ENCODE measurements around the gene FUBP3.

FUBP3 gene

DNA sequence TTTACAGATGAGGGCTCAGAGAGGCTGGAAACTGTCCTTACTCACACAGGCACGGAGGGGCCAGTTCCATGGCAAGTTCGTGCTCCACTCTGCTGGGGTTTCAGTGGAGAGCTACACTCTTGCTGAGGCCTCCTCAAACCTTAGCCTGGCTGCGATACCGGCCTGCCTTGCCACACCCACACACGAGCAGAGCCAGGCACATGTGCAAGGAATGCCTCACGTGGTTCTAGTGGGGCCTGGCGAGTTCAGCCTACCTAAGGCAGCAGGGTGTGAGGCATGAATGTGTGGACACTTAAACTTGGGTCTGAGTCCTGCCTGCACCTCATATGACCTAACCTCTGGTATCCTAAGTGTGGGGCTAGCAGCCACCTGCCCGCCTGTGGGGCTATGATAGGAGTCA lies 63.5 kb downstream of the FUBP3 start:
- H3K9ac ChIP-seq (ENCODE audit: low read length): no peak overlapping the region
- no peak overlapping the region for H3K4me2 ChIP-seq (ENCODE audit: low read length)
- H3K79me2 ChIP-seq (ENCODE audit: low read length): no peaks in the 10 kb centered on the region
- no peak overlapping the region for H3K4me3 ChIP-seq (ENCODE audit: low read length)
- no peaks in the 10 kb centered on the region for H3K9me3 ChIP-seq (ENCODE audit: insufficient read depth, low read length)
- H3K27ac ChIP-seq (ENCODE audit: low read length): no peak overlapping the region
- H3K27me3 ChIP-seq (ENCODE audit: low read depth, low read length): no peaks in the 10 kb centered on the region
- TF ChIP-seq EZH2phosphoT487 (IDR thresholded peaks at IDR 0.05; ENCODE audit: low read depth) (no peak), CTCF (IDR thresholded peaks at IDR 0.05; ENCODE audit: low read depth, low read length) (no peak)
- H3K4me1 ChIP-seq (ENCODE audit: low read length): peaks cover 19% of the 10 kb centered on the region
- H2AFZ ChIP-seq (ENCODE audit: low read depth, low read length): no peak overlapping the region
- peaks cover 3% of the 10 kb centered on the region for H3K36me3 ChIP-seq (replicated peaks; ENCODE audit: low read depth, low read length)
- H4K20me1 ChIP-seq (ENCODE audit: insufficient read depth, low read length): no peaks in the 10 kb centered on the region

- H3K4me3 ChIP-seq (ENCODE audit: low read length): no peak overlapping the region
- no peaks in the 10 kb centered on the region for H3K4me1 ChIP-seq (ENCODE audit: low read length)
- no peaks in the 10 kb centered on the region for H3K9me3 ChIP-seq (ENCODE audit: insufficient read depth, low read length)
- H2AFZ ChIP-seq (ENCODE audit: low read depth, low read length): no peak overlapping the region
- no peaks in the 10 kb centered on the region for H3K79me2 ChIP-seq (ENCODE audit: low read length)
- H3K36me3 ChIP-seq (replicated peaks; ENCODE audit: low read depth, low read length): no peaks in the 10 kb centered on the region
- no peak overlapping the region for H3K27ac ChIP-seq (ENCODE audit: low read length)
- no peak overlapping the region for H3K4me2 ChIP-seq (ENCODE audit: low read length)
- H3K9ac ChIP-seq (ENCODE audit: low read length): no peak overlapping the region
- H3K27me3 ChIP-seq (ENCODE audit: low read depth, low read length): no peaks in the 10 kb centered on the region
- TF ChIP-seq EZH2phosphoT487 (IDR thresholded peaks at IDR 0.05; ENCODE audit: low read depth) (no peak), CTCF (IDR thresholded peaks at IDR 0.05; ENCODE audit: low read depth, low read length) (no peak)
- H4K20me1 ChIP-seq (ENCODE audit: insufficient read depth, low read length): no peaks in the 10 kb centered on the region
Observed at GRCh38 chr9:130651221-130651620, 71.8 kb downstream of the FUBP3 start.

DNA sequence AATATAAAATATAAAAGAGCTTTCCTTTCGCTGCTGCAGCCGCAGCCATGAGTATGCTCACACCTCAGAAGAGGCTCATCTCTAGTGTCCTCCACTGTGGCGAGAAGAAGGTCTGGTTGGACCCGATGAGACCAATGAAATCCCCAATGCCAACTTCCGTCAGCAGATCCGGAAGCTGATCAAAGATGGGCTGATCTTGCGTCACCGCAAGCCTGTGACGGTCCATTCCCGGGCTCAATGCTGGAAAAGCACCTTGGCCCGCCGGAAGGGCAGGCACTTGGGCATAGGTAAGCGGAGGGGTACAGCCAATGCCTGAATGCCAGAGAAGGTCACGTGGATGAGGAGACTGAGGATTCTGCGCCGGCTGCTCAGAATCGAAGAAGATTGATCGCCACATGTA lies 72.4 kb downstream of the FUBP3 start:
- Histone ChIP-seq H3K4me2 (ENCODE audit: low read length) (no peak overlapping the region), H3K4me1 (ENCODE audit: low read length) (no peaks in the 10 kb centered on the region), H3K79me2 (ENCODE audit: low read length) (no peaks in the 10 kb centered on the region), H2AFZ (ENCODE audit: low read depth, low read length) (no peak overlapping the region), H3K9ac (ENCODE audit: low read length) (no peak overlapping the region), H3K27ac (ENCODE audit: low read length) (no peak overlapping the region), H3K4me3 (ENCODE audit: low read length) (no peak overlapping the region), H3K27me3 (ENCODE audit: low read depth, low read length) (no peaks in the 10 kb centered on the region), H3K9me3 (ENCODE audit: insufficient read depth, low read length) (no peaks in the 10 kb centered on the region), H4K20me1 (ENCODE audit: insufficient read depth, low read length) (no peaks in the 10 kb centered on the region), H3K36me3 (replicated peaks; ENCODE audit: low read depth, low read length) (no peaks in the 10 kb centered on the region)
- TF ChIP-seq CTCF (IDR thresholded peaks at IDR 0.05; ENCODE audit: low read depth, low read length) (no peak), EZH2phosphoT487 (IDR thresholded peaks at IDR 0.05; ENCODE audit: low read depth) (no peak)

DNA sequence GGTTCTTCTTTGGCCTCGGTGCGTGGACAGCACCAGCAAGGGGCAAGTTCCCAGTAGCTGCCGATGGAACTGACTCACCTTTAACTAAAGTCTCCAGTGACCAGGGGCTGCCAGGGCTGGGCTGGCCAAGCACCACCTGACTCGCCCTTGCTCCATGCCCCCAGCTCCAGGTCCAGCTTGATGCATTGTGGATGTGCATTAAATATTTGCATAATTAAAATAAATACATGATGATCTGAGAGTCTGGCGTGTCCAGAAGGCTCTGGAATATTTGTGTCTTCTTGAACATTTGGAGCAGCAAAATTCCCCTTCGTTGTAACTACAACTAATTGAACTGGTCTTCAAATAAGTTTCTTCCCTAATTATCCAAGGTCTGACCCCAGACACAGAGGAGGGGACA lies 75.5 kb downstream of the FUBP3 start:
- Histone ChIP-seq H3K27me3 (ENCODE audit: low read depth, low read length) (no peaks in the 10 kb centered on the region), H3K79me2 (ENCODE audit: low read length) (no peaks in the 10 kb centered on the region), H3K4me3 (ENCODE audit: low read length) (no peak overlapping the region), H3K4me1 (ENCODE audit: low read length) (no peaks in the 10 kb centered on the region), H3K27ac (ENCODE audit: low read length) (no peak overlapping the region), H3K9me3 (ENCODE audit: insufficient read depth, low read length) (no peaks in the 10 kb centered on the region), H2AFZ (ENCODE audit: low read depth, low read length) (no peak overlapping the region), H3K4me2 (ENCODE audit: low read length) (no peak overlapping the region), H3K36me3 (replicated peaks; ENCODE audit: low read depth, low read length) (no peaks in the 10 kb centered on the region), H4K20me1 (ENCODE audit: insufficient read depth, low read length) (no peaks in the 10 kb centered on the region), H3K9ac (ENCODE audit: low read length) (no peak overlapping the region)
- no peak for TF ChIP-seq CTCF (IDR thresholded peaks at IDR 0.05; ENCODE audit: low read depth, low read length)
